Activated CD8-positive, alpha-beta T cell treated with anti-CD3 and anti-CD28 coated beads, Interleukin-2, amount 10 ng/mL, durations not matched to agents 7 days and 5 days (primary cell): ENCODE results near the gene SYNGR1. TPM values are rescaled to one million over a fixed set of nuclear protein-coding genes. Genes with fewer than 3 reads are reported as not detected.

Experiments
- ATAC-seq: fragments of 150-1000 bp; cut with Tn5 transposase; one replicate; pipeline ENCODE4 v1.10.0; 2021; ENCODE audit warnings: moderate library complexity
- CTCF ChIA-PET: fragments of 350-600 bp; sonication (Branson Sonifier 250); formaldehyde crosslinking; loops from one replicate; lab custom pipeline; 2021; ENCODE audit warnings: antibody characterized with exemption; lab: Charles Lee
- POLR2A ChIA-PET: fragments of 350-600 bp; sonication (Branson Sonifier 250); formaldehyde crosslinking; loops from one replicate; lab custom pipeline; 2021; ENCODE audit warnings: antibody characterized with exemption; lab: Charles Lee
- DNase-seq: peaks from one replicate; pipeline ENCODE4 v3.0.0-alpha.2; 2020
- H3K27ac Mint-ChIP-seq: one replicate; pipeline ENCODE4 v1.8.0; 2021; ENCODE audit warnings: mild to moderate bottlenecking, mixed read lengths
- H3K27me3 Mint-ChIP-seq: one replicate; pipeline ENCODE4 v1.8.0; 2021; ENCODE audit warnings: low read depth, mixed read lengths
- H3K36me3 Mint-ChIP-seq: one replicate; pipeline ENCODE4 v1.8.0; 2021; ENCODE audit warnings: low read depth, mixed read lengths
- H3K4me1 Mint-ChIP-seq: one replicate; pipeline ENCODE4 v1.8.0; 2021; ENCODE audit warnings: low read depth, mixed read lengths
- H3K4me3 Mint-ChIP-seq: one replicate; pipeline ENCODE4 v1.8.0; 2021; ENCODE audit warnings: mild to moderate bottlenecking, mixed read lengths
- H3K9me3 Mint-ChIP-seq: one replicate; pipeline ENCODE4 v1.8.0; 2022; ENCODE audit warnings: mixed read lengths; ENCODE audit not compliant: insufficient read depth
- total RNA-seq, 2 experiments: library from RNA; stranded (reverse); gene quantifications; one replicate each; pipeline ENCODE4 v1.2.3, GENCODE V29; 2021

Gene SYNGR1
- total RNA-seq, 2 experiments from 2014 or later = 0.24 to 0.37 TPM

DNA sequence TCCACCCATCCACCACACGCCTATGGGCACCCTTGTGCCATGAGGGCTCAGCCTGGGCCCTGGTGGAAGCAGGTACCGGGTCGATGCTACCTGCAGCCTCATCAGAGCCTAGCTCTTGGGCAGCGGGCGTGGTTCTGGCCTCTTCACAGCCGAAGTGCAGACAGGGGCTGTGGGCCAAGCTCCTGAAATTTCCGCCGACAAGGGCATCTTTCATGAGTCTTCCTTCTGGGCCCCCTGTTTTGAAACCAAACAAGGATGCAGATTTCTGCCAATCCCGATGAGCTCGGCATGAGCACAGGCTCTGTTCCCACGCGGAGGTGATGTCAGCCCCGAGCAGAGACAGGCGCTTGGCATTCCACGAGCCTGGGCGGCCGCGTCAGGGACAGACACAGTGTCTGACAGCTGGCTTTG, 84.5 kb downstream of the SYNGR1 start:
- DNase-seq (no peak), ATAC-seq (no peak)
- ChIA-PET CTCF (no interaction called here), POLR2A (interaction anchor here (0.6 kb wide), 1 partner anchor 61 kb away, joined by 5 read pairs; no protein-coding TSS in a partner anchor)
- no peak overlapping the region for H3K4me3 Mint-ChIP-seq
- H3K27me3 Mint-ChIP-seq = peaks cover 4% of the 10 kb centered on the region
- peaks cover 24% of the 10 kb centered on the region for H3K4me1 Mint-ChIP-seq
- no peaks in the 10 kb centered on the region for H3K9me3 Mint-ChIP-seq
- H3K36me3 Mint-ChIP-seq = peaks cover 2% of the 10 kb centered on the region
- H3K27ac Mint-ChIP-seq = no peak overlapping the region

DNA sequence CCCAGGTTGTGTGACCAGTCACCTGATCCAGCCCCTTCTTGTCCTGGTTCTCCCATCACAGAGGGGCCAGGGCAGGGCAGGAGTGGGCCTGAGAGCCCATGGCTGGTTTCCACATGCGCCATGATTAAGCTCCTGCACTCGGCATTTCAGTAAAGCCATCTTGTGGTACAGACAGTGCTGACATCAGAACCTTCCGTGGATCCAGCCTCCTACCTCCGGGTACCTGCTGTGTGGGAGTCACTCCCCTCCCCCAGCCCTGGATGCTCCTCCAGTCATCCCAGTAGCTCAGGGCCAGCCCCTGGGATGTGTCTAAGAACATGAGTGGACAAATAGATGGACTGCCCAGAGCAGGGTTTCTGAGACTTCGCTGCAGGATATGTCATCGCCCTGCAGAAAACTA, 84.9 kb downstream of the SYNGR1 start:
- peaks cover 2% of the 10 kb centered on the region for H3K36me3 Mint-ChIP-seq
- H3K4me3 Mint-ChIP-seq = no peak overlapping the region
- H3K27me3 Mint-ChIP-seq = peaks cover 6% of the 10 kb centered on the region
- ChIA-PET POLR2A (interaction anchor here (0.6 kb wide), 1 partner anchor 62 kb away, joined by 5 read pairs; no protein-coding TSS in a partner anchor), CTCF (interaction anchor here (2.8 kb wide), 1 partner anchor 12 kb away, joined by 17 read pairs; no protein-coding TSS in a partner anchor)
- ATAC-seq (no peak), DNase-seq (no peak)
- no peak overlapping the region for H3K27ac Mint-ChIP-seq
- H3K4me1 Mint-ChIP-seq = peaks cover 27% of the 10 kb centered on the region
- H3K9me3 Mint-ChIP-seq = no peaks in the 10 kb centered on the region

Other genes starting within 250 kb of the SYNGR1 start
- 1 to 10 TPM; 8.6 to 8.7 TPM for gene CBX7, start 197.3 kb upstream of the SYNGR1 start, total RNA-seq
- under 1 TPM; 0.18 to 0.34 TPM for gene PDGFB, start 105.0 kb upstream of the SYNGR1 start, total RNA-seq
- gene RPL3, start 30.4 kb upstream of the SYNGR1 start, total RNA-seq = 1,000 to 10,000 TPM; 1,693 to 1,717 TPM
- gene TAB1, start 49.8 kb downstream of the SYNGR1 start, total RNA-seq = 10 to 100 TPM; 27.0 to 28.5 TPM
- 10 to 100 TPM in 1 of 2 experiments, 1 to 10 TPM in 1; 9.1 to 10.0 TPM for gene MGAT3, start 107.0 kb downstream of the SYNGR1 start, total RNA-seq
- gene MIEF1, start 152.3 kb downstream of the SYNGR1 start, total RNA-seq = 10 to 100 TPM; 37.9 to 38.2 TPM
- 100 to 1,000 TPM; 412 to 426 TPM for gene ATF4, start 170.6 kb downstream of the SYNGR1 start, total RNA-seq
- 10 to 100 TPM; 80.1 to 80.2 TPM for gene RPS19BP1, start 182.8 kb downstream of the SYNGR1 start, total RNA-seq
- gene CACNA1I, start 220.8 kb downstream of the SYNGR1 start, total RNA-seq = under 1 TPM; 0.60 to 0.74 TPM